SK-N-SH treated with all-trans-retinoic acid at 6 μM for 48 hours (cell line): ENCODE measurements around the gene C1orf159.

Source experiments
- ATAC-seq: fragments of 200-7000 bp; cut with Tn5 transposase; 3 replicates; pipeline ENCODE4 v1.9.1; 2020; ENCODE audit warnings: mild to moderate bottlenecking, moderate library complexity
- ARNTL ChIP-seq: fragments of 450-650 bp; formaldehyde crosslinking; IDR thresholded peaks from 2 replicates; pipeline ENCODE4 v1.5.0; 2020; ENCODE audit warnings: low read depth, mild to moderate bottlenecking, moderate library complexity, borderline replicate concordance
- BACH2 ChIP-seq: fragments of 250-450 bp; sonication (Bioruptor Pico); IDR thresholded peaks from 2 replicates; pipeline ENCODE4 v1.9.0; 2021; ENCODE audit warnings: mild to moderate bottlenecking, borderline replicate concordance
- CSDC2 ChIP-seq: fragments of 250-450 bp; sonication (Bioruptor Pico); IDR thresholded peaks from 2 replicates; pipeline ENCODE4 v1.5.0; 2020; ENCODE audit warnings: mild to moderate bottlenecking, moderate library complexity
- ESRRG ChIP-seq: fragments of 250-450 bp; sonication (Bioruptor Pico); IDR thresholded peaks from 2 replicates; pipeline ENCODE4 v1.6.1; 2021; ENCODE audit warnings: mild to moderate bottlenecking
- GLIS3 ChIP-seq: fragments of 250-450 bp; sonication (Bioruptor Pico); IDR thresholded peaks from 2 replicates; pipeline ENCODE4 v1.5.0; 2020; ENCODE audit warnings: mild to moderate bottlenecking, moderate library complexity
- ISL1 ChIP-seq: fragments of 250-450 bp; sonication (Bioruptor Pico); IDR thresholded peaks from 2 replicates; pipeline ENCODE4 v2.1.2; 2022; ENCODE audit warnings: mild to moderate bottlenecking, moderate library complexity
- OSR1 ChIP-seq: fragments of 250-450 bp; sonication (Bioruptor Pico); IDR thresholded peaks from 2 replicates; pipeline ENCODE4 v1.8.0; 2022; ENCODE audit warnings: moderate library complexity, mild to moderate bottlenecking, inconsistent platforms
- PATZ1 ChIP-seq: fragments of 250-450 bp; sonication (Bioruptor Pico); IDR thresholded peaks from 2 replicates; pipeline ENCODE4 v1.8.0; 2020; ENCODE audit warnings: mild to moderate bottlenecking, moderate library complexity, borderline replicate concordance
- PPARA ChIP-seq: fragments of 250-450 bp; sonication (Bioruptor Pico); IDR thresholded peaks from 2 replicates; pipeline ENCODE4 v1.5.0; 2020; ENCODE audit warnings: mild to moderate bottlenecking, borderline replicate concordance
- RARB ChIP-seq: fragments of 250-450 bp; sonication (Bioruptor Pico); IDR thresholded peaks from 2 replicates; pipeline ENCODE4 v1.8.0; 2021; ENCODE audit warnings: mild to moderate bottlenecking, moderate library complexity
- SNAI2 ChIP-seq: fragments of 250-450 bp; sonication (Bioruptor Pico); IDR thresholded peaks from 2 replicates; pipeline ENCODE4 v1.5.0; 2020; ENCODE audit warnings: mild to moderate bottlenecking, moderate library complexity
- TCF4 ChIP-seq: fragments of 250-450 bp; sonication (Bioruptor Pico); IDR thresholded peaks from 2 replicates; pipeline ENCODE4 v1.8.0; 2021; ENCODE audit warnings: mild to moderate bottlenecking, moderate library complexity, borderline replicate concordance
- TOX ChIP-seq: fragments of 250-450 bp; sonication (Bioruptor Pico); IDR thresholded peaks from 2 replicates; pipeline ENCODE4 v1.8.0; 2021; ENCODE audit warnings: mild to moderate bottlenecking, moderate library complexity, borderline replicate concordance
- ZC3H10 ChIP-seq: fragments of 250-450 bp; sonication (Bioruptor Pico); IDR thresholded peaks from 2 replicates; pipeline ENCODE4 v1.5.1; 2021; ENCODE audit warnings: mild to moderate bottlenecking, moderate library complexity
- ZFP3 ChIP-seq: fragments of 250-450 bp; sonication (Bioruptor Pico); IDR thresholded peaks from 2 replicates; pipeline ENCODE4 v1.5.0; 2020; ENCODE audit warnings: mild to moderate bottlenecking, moderate library complexity
- ZFP30 ChIP-seq: fragments of 450-650 bp; formaldehyde crosslinking; IDR thresholded peaks from 2 replicates; pipeline ENCODE4 v1.5.0; 2022; ENCODE audit warnings: mild to moderate bottlenecking, moderate library complexity
- ZNF565 ChIP-seq: fragments of 450-650 bp; formaldehyde crosslinking; conservative IDR thresholded peaks from 2 replicates; pipeline ENCODE4 v1.5.0; 2020; ENCODE audit warnings: low read depth, mild to moderate bottlenecking, moderate library complexity
- ZNF70 ChIP-seq: fragments of 450-650 bp; formaldehyde crosslinking; IDR thresholded peaks from 2 replicates; pipeline ENCODE4 v1.5.0; 2020; ENCODE audit warnings: mild to moderate bottlenecking, moderate library complexity
- ZNF8 ChIP-seq: fragments of 450-650 bp; formaldehyde crosslinking; IDR thresholded peaks from 2 replicates; pipeline ENCODE4 v1.5.0; 2020; ENCODE audit warnings: mild to moderate bottlenecking, moderate library complexity
- TF ChIP-seq, protein P1 (sequence below): fragments of 250-450 bp; sonication (Bioruptor Pico); IDR thresholded peaks from 2 replicates; pipeline ENCODE4 v1.5.1; 2021; ENCODE audit warnings: mild to moderate bottlenecking, moderate library complexity
- TF ChIP-seq, protein P2 (sequence below): fragments of 250-450 bp; sonication (Bioruptor Pico); IDR thresholded peaks from 2 replicates; pipeline ENCODE4 v1.5.0; 2020; ENCODE audit warnings: mild to moderate bottlenecking, moderate library complexity
- TF ChIP-seq, protein P3 (sequence below): fragments of 250-450 bp; sonication (Bioruptor Pico); IDR thresholded peaks from 2 replicates; pipeline ENCODE4 v1.8.0; 2021; ENCODE audit warnings: low read depth, mild to moderate bottlenecking, moderate library complexity, borderline replicate concordance
- TF ChIP-seq, protein P4 (sequence below): fragments of 250-450 bp; sonication (Bioruptor Pico); IDR thresholded peaks from 2 replicates; pipeline ENCODE4 v1.5.1; 2020; ENCODE audit warnings: low read depth, mild to moderate bottlenecking, moderate library complexity

C1orf159 gene

DNA sequence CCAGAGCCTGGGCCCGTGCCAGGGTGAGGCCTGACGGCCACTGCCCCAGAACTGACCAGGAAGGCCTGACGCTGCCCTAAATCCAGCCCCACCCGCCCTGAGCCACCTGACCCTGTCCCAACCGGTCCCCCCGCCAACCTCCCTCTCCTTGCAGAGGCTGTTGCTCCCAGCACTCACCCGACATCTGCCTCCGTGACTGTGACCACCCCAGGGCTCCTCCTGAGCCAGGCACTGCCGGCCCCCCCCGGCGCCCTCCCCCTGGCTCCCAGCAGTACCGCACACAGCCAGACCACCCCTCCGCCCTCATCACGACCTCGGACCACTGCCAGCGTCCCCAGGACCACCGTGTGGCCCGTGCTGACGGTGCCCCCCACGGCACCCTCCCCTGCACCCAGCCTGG, 69.6 kb downstream of the C1orf159 start:
- no peak for ATAC-seq
- TF ChIP-seq, protein P1, sequence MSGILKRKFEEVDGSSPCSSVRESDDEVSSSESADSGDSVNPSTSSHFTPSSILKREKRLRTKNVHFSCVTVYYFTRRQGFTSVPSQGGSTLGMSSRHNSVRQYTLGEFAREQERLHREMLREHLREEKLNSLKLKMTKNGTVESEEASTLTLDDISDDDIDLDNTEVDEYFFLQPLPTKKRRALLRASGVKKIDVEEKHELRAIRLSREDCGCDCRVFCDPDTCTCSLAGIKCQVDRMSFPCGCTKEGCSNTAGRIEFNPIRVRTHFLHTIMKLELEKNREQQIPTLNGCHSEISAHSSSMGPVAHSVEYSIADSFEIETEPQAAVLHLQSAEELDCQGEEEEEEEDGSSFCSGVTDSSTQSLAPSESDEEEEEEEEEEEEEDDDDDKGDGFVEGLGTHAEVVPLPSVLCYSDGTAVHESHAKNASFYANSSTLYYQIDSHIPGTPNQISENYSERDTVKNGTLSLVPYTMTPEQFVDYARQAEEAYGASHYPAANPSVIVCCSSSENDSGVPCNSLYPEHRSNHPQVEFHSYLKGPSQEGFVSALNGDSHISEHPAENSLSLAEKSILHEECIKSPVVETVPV (CRISPR knock-in tag), result no peak
- TF ChIP-seq GLIS3 (CRISPR knock-in tag), result no peak
- TF ChIP-seq ZFP30 (CRISPR knock-in tag), result no peak
- no peak for TF ChIP-seq PATZ1 (CRISPR knock-in tag)
- no peak for TF ChIP-seq BACH2
- no peak for TF ChIP-seq TCF4
- no peak for TF ChIP-seq OSR1
- TF ChIP-seq, protein P2, sequence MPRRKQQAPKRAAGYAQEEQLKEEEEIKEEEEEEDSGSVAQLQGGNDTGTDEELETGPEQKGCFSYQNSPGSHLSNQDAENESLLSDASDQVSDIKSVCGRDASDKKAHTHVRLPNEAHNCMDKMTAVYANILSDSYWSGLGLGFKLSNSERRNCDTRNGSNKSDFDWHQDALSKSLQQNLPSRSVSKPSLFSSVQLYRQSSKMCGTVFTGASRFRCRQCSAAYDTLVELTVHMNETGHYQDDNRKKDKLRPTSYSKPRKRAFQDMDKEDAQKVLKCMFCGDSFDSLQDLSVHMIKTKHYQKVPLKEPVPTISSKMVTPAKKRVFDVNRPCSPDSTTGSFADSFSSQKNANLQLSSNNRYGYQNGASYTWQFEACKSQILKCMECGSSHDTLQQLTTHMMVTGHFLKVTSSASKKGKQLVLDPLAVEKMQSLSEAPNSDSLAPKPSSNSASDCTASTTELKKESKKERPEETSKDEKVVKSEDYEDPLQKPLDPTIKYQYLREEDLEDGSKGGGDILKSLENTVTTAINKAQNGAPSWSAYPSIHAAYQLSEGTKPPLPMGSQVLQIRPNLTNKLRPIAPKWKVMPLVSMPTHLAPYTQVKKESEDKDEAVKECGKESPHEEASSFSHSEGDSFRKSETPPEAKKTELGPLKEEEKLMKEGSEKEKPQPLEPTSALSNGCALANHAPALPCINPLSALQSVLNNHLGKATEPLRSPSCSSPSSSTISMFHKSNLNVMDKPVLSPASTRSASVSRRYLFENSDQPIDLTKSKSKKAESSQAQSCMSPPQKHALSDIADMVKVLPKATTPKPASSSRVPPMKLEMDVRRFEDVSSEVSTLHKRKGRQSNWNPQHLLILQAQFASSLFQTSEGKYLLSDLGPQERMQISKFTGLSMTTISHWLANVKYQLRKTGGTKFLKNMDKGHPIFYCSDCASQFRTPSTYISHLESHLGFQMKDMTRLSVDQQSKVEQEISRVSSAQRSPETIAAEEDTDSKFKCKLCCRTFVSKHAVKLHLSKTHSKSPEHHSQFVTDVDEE (CRISPR knock-in tag), result no peak
- TF ChIP-seq, protein P3, sequence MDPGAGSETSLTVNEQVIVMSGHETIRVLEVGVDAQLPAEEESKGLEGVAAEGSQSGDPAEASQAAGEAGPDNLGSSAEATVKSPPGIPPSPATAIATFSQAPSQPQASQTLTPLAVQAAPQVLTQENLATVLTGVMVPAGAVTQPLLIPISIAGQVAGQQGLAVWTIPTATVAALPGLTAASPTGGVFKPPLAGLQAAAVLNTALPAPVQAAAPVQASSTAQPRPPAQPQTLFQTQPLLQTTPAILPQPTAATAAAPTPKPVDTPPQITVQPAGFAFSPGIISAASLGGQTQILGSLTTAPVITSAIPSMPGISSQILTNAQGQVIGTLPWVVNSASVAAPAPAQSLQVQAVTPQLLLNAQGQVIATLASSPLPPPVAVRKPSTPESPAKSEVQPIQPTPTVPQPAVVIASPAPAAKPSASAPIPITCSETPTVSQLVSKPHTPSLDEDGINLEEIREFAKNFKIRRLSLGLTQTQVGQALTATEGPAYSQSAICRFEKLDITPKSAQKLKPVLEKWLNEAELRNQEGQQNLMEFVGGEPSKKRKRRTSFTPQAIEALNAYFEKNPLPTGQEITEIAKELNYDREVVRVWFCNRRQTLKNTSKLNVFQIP (CRISPR knock-in tag), result no peak
- TF ChIP-seq ZNF8 (CRISPR knock-in tag), result no peak
- no peak for TF ChIP-seq ESRRG (CRISPR knock-in tag)
- no peak for TF ChIP-seq PPARA (CRISPR knock-in tag)
- TF ChIP-seq SNAI2, result no peak
- TF ChIP-seq RARB (CRISPR knock-in tag), result no peak
- no peak for TF ChIP-seq ARNTL (CRISPR knock-in tag)
- TF ChIP-seq ZC3H10 (CRISPR knock-in tag), result no peak

DNA sequence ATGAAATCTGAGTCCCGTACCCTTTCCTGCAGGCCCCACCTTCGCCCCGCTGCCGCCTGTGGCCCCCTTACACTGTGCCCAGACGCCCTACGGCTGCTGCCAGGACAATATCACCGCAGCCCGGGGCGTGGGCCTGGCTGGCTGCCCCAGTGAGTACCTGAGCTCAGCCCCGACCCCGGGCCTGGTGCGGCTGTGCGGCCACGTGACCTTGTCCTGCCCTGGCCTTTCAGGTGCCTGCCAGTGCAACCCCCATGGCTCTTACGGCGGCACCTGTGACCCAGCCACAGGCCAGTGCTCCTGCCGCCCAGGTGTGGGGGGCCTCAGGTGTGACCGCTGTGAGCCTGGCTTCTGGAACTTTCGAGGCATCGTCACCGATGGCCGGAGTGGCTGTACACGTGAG, 70.8 kb downstream of the C1orf159 start:
- no peak for ATAC-seq
- TF ChIP-seq GLIS3 (CRISPR knock-in tag) (no peak), CSDC2 (CRISPR knock-in tag) (no peak), ARNTL (CRISPR knock-in tag) (no peak), ZNF70 (CRISPR knock-in tag) (no peak), ISL1 (no peak), ZFP30 (CRISPR knock-in tag) (no peak), TOX (CRISPR knock-in tag) (no peak), ZFP3 (no peak), OSR1 (no peak), RARB (CRISPR knock-in tag) (no peak), ZNF565 (CRISPR knock-in tag) (no peak), ZC3H10 (CRISPR knock-in tag) (no peak), PATZ1 (CRISPR knock-in tag) (no peak), TCF4 (no peak), ESRRG (CRISPR knock-in tag) (no peak), BACH2 (no peak)
- TF ChIP-seq, protein P1 (CRISPR knock-in tag), result no peak
- TF ChIP-seq, protein P3 (CRISPR knock-in tag), result no peak
- TF ChIP-seq, protein P4, sequence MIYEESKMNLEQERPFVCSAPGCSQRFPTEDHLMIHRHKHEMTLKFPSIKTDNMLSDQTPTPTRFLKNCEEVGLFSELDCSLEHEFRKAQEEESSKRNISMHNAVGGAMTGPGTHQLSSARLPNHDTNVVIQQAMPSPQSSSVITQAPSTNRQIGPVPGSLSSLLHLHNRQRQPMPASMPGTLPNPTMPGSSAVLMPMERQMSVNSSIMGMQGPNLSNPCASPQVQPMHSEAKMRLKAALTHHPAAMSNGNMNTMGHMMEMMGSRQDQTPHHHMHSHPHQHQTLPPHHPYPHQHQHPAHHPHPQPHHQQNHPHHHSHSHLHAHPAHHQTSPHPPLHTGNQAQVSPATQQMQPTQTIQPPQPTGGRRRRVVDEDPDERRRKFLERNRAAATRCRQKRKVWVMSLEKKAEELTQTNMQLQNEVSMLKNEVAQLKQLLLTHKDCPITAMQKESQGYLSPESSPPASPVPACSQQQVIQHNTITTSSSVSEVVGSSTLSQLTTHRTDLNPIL (CRISPR knock-in tag), result no peak
